ENCODE results near the gene RGSL1. TPM values are rescaled to one million over a fixed set of nuclear protein-coding genes. Genes with fewer than 3 reads are reported as not detected.

The RGSL1 gene
- total and polyA plus RNA-seq, 9 of the 15 experiments (the other 6 are each of a cell fraction or from before 2014, with no cell fraction given): 0.03 TPM; not detected in 8

GRCh38 chr1:182408435-182409075, 41.4 kb upstream of the RGSL1 start:
- FAIRE-seq (no peak), ATAC-seq (peak; percentile 56), DNase-seq (ENCODE audit: extremely low read depth in 1 of 4, low spot score in 3 of 4) (no peak)
- no peak overlapping the region for H3K4me2 ChIP-seq (ENCODE audit: insufficient read depth, low read length)
- no peak for TF ChIP-seq ZBTB49 (CRISPR knock-in tag; IDR thresholded peaks at IDR 0.05; ENCODE audit: borderline replicate concordance)
- TF ChIP-seq ZFPM2 (CRISPR knock-in tag; IDR thresholded peaks at IDR 0.05): no peak
- no peak for TF ChIP-seq CREB3 (tag; conservative IDR thresholded peaks at IDR 0.05; ENCODE audit: low read depth)
- no peak for TF ChIP-seq ZEB2 (IDR thresholded peaks at IDR 0.05)
- no peak for TF ChIP-seq RBM14 (IDR thresholded peaks at IDR 0.05; ENCODE audit: borderline replicate concordance, insufficient read depth, low read depth, low read length)
- TF ChIP-seq ZNF583 (CRISPR knock-in tag; IDR thresholded peaks at IDR 0.05): no peak
- TF ChIP-seq TAL1 (IDR thresholded peaks at IDR 0.05): no peak
- TF ChIP-seq RBM34 (IDR thresholded peaks at IDR 0.05; ENCODE audit: borderline replicate concordance, insufficient read depth, low read length): no peak
- TF ChIP-seq POU5F1 (IDR thresholded peaks at IDR 0.05; ENCODE audit: borderline replicate concordance, low read depth, low read length, partially characterized antibody): no peak
- TF ChIP-seq ZC3H4 (CRISPR knock-in tag; IDR thresholded peaks at IDR 0.05; ENCODE audit: borderline replicate concordance): no peak
- TF ChIP-seq THRB (CRISPR knock-in tag; conservative IDR thresholded peaks at IDR 0.05): no peak
- TF ChIP-seq RNF219 (CRISPR knock-in tag; IDR thresholded peaks at IDR 0.05): no peak
- no peaks in the 10 kb centered on the region for H3K36me3 ChIP-seq (ENCODE audit: control insufficient read depth, insufficient read depth, low read length)
- no peaks in the 10 kb centered on the region for H3K9me3 ChIP-seq (replicated peaks; ENCODE audit: control insufficient read depth, insufficient read depth, low read depth, low read length)
- intact Hi-C loops (cut with micrococcal nuclease): no loop called here
- H3K4me1 ChIP-seq (replicated peaks in 1 of 2; ENCODE audit: control insufficient read depth in 2 of 2, insufficient read depth in 2 of 2, low read length in 2 of 2): no peaks in the 10 kb centered on the region
- WGBS (ENCODE audit: insufficient coverage, low coverage, missing lambda C conversion rate): 0% methylated on average over 3 of the region's 3 CpGs
- no peak overlapping the region for H2AFZ ChIP-seq (ENCODE audit: low read depth, low read length)
- in situ Hi-C loops (cut with MboI): no loop called here
- H3K27me3 ChIP-seq (ENCODE audit: control insufficient read depth in 2 of 2, insufficient read depth in 2 of 2, low read length in 2 of 2): peaks cover 1 to 4% of the 10 kb centered on the region in 2 experiments; a peak in 3 of 5 replicates
- no peak overlapping the region for H3K4me3 ChIP-seq
- ChIA-PET POLR2A (interaction anchor here (1.1 to 2.5 kb wide), 2 partner anchors 13 to 16 kb away, joined by 3 to 11 read pairs; partner anchors contain the start of gene GLUL), CTCF (ENCODE audit: low intra/inter-chr PET ratio) (no interaction called here)
- no peaks in the 10 kb centered on the region for H3K9me1 ChIP-seq (ENCODE audit: control insufficient read depth, insufficient read depth, low read length)
- H4K20me1 ChIP-seq (replicated peaks; ENCODE audit: control insufficient read depth, insufficient read depth, low read length): no peaks in the 10 kb centered on the region
- H3K27ac ChIP-seq (ENCODE audit: extremely low read depth, low read depth, low read length): no peak overlapping the region
- no TSS peak for BruUV-seq (replicated peaks)
- H3K79me2 ChIP-seq (ENCODE audit: control insufficient read depth, insufficient read depth, low read length): no peaks in the 10 kb centered on the region
- H3K9ac ChIP-seq (ENCODE audit: insufficient read depth in 1 of 2, low read depth in 2 of 2, low read length in 2 of 2): no peak overlapping the region
